UCSD-AML1 (cell line): ENCODE results near the gene UMODL1.
"Not testable (repeated sequence)": the region's sequence is repeated elsewhere in the genome, so short reads cannot be mapped to it uniquely, and the experiment has no call there.

Source experiments
- DNase-seq: peaks from one replicate; lab custom pipeline; 2025; ENCODE audit not compliant: unreplicated experiment; lab: John Stamatoyannopoulos, UW

UMODL1 gene

GRCh38 chr21:42078247-42079007 lies 7.3 kb downstream of the UMODL1 start:
- not testable (repeated sequence) for DNase-seq

- DNase-seq: no peak
Observed at GRCh38 chr21:42079008-42079938, 8.2 kb downstream of the UMODL1 start.

- no peak for DNase-seq
Observed at GRCh38 chr21:42079939-42080787, 9.0 kb downstream of the UMODL1 start.

- DNase-seq: no peak
Observed at GRCh38 chr21:42080788-42081083, 9.6 kb downstream of the UMODL1 start.

GRCh38 chr21:42081138-42081537 lies 10.0 kb downstream of the UMODL1 start:
- DNase-seq: no peak

- DNase-seq: no peak
Observed at GRCh38 chr21:42081931-42082381, 10.8 kb downstream of the UMODL1 start.

GRCh38 chr21:42082501-42083360 lies 11.6 kb downstream of the UMODL1 start:
- DNase-seq: no peak

GRCh38 chr21:42083361-42083690 lies 12.2 kb downstream of the UMODL1 start:
- no peak for DNase-seq

GRCh38 chr21:42084079-42084478 lies 13.0 kb downstream of the UMODL1 start:
- no peak for DNase-seq

- no peak for DNase-seq
Observed at GRCh38 chr21:42085246-42086077, 14.3 kb downstream of the UMODL1 start.

GRCh38 chr21:42086969-42087368 lies 15.9 kb downstream of the UMODL1 start:
- DNase-seq: no peak

- no peak for DNase-seq
Observed at GRCh38 chr21:42088148-42088547, 17.0 kb downstream of the UMODL1 start.

GRCh38 chr21:42088658-42089057 lies 17.5 kb downstream of the UMODL1 start:
- no peak for DNase-seq

GRCh38 chr21:42089093-42089631 lies 18.0 kb downstream of the UMODL1 start:
- no peak for DNase-seq

GRCh38 chr21:42089665-42090310 lies 18.7 kb downstream of the UMODL1 start:
- no peak for DNase-seq

GRCh38 chr21:42091899-42092508 lies 20.9 kb downstream of the UMODL1 start:
- DNase-seq: no peak

- DNase-seq: no peak
Observed at GRCh38 chr21:42092771-42093170, 21.7 kb downstream of the UMODL1 start.

GRCh38 chr21:42093186-42093585 lies 22.1 kb downstream of the UMODL1 start:
- no peak for DNase-seq
